DND-41 (cell line): Measurements from ENCODE around the gene GALNT18.

Source experiments
- CTCF ChIP-seq: IDR thresholded peaks from 2 replicates; pipeline ENCODE4 v1.5.1; 2012; ENCODE audit warnings: borderline replicate concordance, low read length, moderate library complexity, mild to moderate bottlenecking; ENCODE audit not compliant: poor library complexity, severe bottlenecking; ENCODE audit errors: extremely low read depth
- EZH2 ChIP-seq: IDR thresholded peaks from 3 replicates; pipeline ENCODE4 v1.6.1; 2012; ENCODE audit warnings: borderline replicate concordance, low read depth, mild to moderate bottlenecking, moderate library complexity, low read length, inconsistent platforms; ENCODE audit not compliant: severe bottlenecking

- TF ChIP-seq CTCF (no peak), EZH2 (no peak)
Observed at GRCh38 chr11:11441091-11441490, 180.7 kb downstream of the GALNT18 start.
